GM12892 (cell line): ENCODE data around the gene UTP18.

Experiments used
- POLR2A ChIP-seq: IDR thresholded peaks from 2 replicates; pipeline ENCODE4 v1.6.1; 2011; ENCODE audit warnings: low read depth, low read length, control low read depth
- TAF1 ChIP-seq: IDR thresholded peaks from 2 replicates; pipeline ENCODE4 v1.6.1; 2011; ENCODE audit warnings: low read depth, mild to moderate bottlenecking, control low read depth, low read length, borderline replicate concordance

- TF ChIP-seq POLR2A, result no peak
- no peak for TF ChIP-seq TAF1
Observed at GRCh38 chr17:51229889-51230288, 30.5 kb upstream of the UTP18 start.
